ENCODE results near the gene ELFN2. TPM values are rescaled to one million over a fixed set of nuclear protein-coding genes. Genes with fewer than 3 reads are reported as not detected.

The ELFN2 gene
- total and polyA plus RNA-seq, 12 donors, result 0.04 to 3.3 (median 0.32) TPM; not detected in 2

DNA sequence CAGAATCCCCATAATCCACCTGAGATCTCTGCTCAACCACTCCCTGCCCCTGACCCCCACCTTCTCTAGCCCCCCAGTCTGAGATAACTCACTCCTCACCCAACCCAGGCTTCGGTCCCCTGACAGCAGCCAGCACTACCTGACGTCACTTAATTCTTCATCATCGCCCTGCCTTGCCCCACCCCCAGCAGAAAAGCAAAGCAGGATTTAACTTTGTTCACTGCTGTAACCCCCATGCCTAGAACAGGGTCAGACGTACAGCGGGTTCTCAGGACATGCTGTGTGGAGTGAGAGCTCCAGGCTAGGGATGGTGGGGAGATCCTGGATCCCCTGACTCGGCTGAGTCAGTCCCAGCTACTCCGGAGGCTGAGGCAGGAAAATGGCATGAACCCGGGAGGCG lies 45.8 kb downstream of the ELFN2 start:
- H3K27me3 ChIP-seq, result peaks cover 17% of the 10 kb centered on the region
- DNase-seq, result no peak
- no peak for TF ChIP-seq POLR2A (IDR thresholded peaks at IDR 0.05)
- TF ChIP-seq, protein P1, sequence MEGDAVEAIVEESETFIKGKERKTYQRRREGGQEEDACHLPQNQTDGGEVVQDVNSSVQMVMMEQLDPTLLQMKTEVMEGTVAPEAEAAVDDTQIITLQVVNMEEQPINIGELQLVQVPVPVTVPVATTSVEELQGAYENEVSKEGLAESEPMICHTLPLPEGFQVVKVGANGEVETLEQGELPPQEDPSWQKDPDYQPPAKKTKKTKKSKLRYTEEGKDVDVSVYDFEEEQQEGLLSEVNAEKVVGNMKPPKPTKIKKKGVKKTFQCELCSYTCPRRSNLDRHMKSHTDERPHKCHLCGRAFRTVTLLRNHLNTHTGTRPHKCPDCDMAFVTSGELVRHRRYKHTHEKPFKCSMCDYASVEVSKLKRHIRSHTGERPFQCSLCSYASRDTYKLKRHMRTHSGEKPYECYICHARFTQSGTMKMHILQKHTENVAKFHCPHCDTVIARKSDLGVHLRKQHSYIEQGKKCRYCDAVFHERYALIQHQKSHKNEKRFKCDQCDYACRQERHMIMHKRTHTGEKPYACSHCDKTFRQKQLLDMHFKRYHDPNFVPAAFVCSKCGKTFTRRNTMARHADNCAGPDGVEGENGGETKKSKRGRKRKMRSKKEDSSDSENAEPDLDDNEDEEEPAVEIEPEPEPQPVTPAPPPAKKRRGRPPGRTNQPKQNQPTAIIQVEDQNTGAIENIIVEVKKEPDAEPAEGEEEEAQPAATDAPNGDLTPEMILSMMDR (IDR thresholded peaks at IDR 0.05), result no peak
- no peaks in the 10 kb centered on the region for H3K9me3 ChIP-seq (replicated peaks in 1 of 3)
- no peak overlapping the region for H3K4me3 ChIP-seq
- no peaks in the 10 kb centered on the region for H3K4me1 ChIP-seq (replicated peaks in 1 of 2)
- H3K27ac ChIP-seq, result no peak overlapping the region
- WGBS, 4 donors, result 53 to 66% (median 63%) methylated on average over 7 to 9 of the region's 9 CpGs
- intact Hi-C loops (cut with DNase I), result no loop called here
- H3K36me3 ChIP-seq (replicated peaks in 1 of 2), result no peaks in the 10 kb centered on the region

GRCh38 chr22:37379722-37380121 lies 47.6 kb downstream of the ELFN2 start:
- Histone ChIP-seq H3K27me3 (peaks cover 17% of the 10 kb centered on the region), H3K4me1 (replicated peaks in 1 of 2) (no peaks in the 10 kb centered on the region), H3K36me3 (replicated peaks in 1 of 2) (no peaks in the 10 kb centered on the region), H3K27ac (no peak overlapping the region), H3K9me3 (replicated peaks in 1 of 3) (no peaks in the 10 kb centered on the region), H3K4me3 (no peak overlapping the region)
- intact Hi-C loops (cut with DNase I), result no loop called here
- TF ChIP-seq, protein P1 (IDR thresholded peaks at IDR 0.05), result no peak
- TF ChIP-seq POLR2A (IDR thresholded peaks at IDR 0.05), result no peak
- no peak for DNase-seq
- WGBS, 4 donors, result 63 to 83% (median 68%) methylated on average over 5 to 10 of the region's 10 CpGs

GRCh38 chr22:37379085-37379484 lies 48.2 kb downstream of the ELFN2 start:
- no peaks in the 10 kb centered on the region for H3K4me1 ChIP-seq (replicated peaks in 1 of 2)
- H3K4me3 ChIP-seq, result no peak overlapping the region
- no peaks in the 10 kb centered on the region for H3K36me3 ChIP-seq (replicated peaks in 1 of 2)
- H3K27ac ChIP-seq, result no peak overlapping the region
- no peak for DNase-seq
- H3K27me3 ChIP-seq, result peaks cover 17% of the 10 kb centered on the region
- H3K9me3 ChIP-seq (replicated peaks in 1 of 3), result no peaks in the 10 kb centered on the region
- intact Hi-C loops (cut with DNase I), result no loop called here
- TF ChIP-seq, protein P1 (IDR thresholded peaks at IDR 0.05), result no peak
- no peak for TF ChIP-seq POLR2A (IDR thresholded peaks at IDR 0.05)
- 48 to 65% (median 58%) methylated on average over 11 to 13 of the region's 13 CpGs for WGBS, 4 donors

- intact Hi-C loops (cut with DNase I), result no loop called here
- Histone ChIP-seq H3K9me3 (replicated peaks in 1 of 3) (no peaks in the 10 kb centered on the region), H3K4me1 (replicated peaks in 1 of 2) (no peaks in the 10 kb centered on the region), H3K27ac (no peak overlapping the region), H3K4me3 (no peak overlapping the region), H3K36me3 (replicated peaks in 1 of 2) (no peaks in the 10 kb centered on the region), H3K27me3 (peaks cover 17% of the 10 kb centered on the region)
- TF ChIP-seq, protein P1 (IDR thresholded peaks at IDR 0.05), result no peak
- no peak for TF ChIP-seq POLR2A (IDR thresholded peaks at IDR 0.05)
- 38 to 45% (median 40%) methylated on average over 4 to 14 of the region's 14 CpGs for WGBS, 4 donors
- no peak for DNase-seq
Measured at GRCh38 chr22:37378642-37379058, 48.6 kb downstream of the ELFN2 start.
